SK-N-SH (cell line): ENCODE measurements around the gene SPACA7.

Experiments used
- CHD2 ChIP-seq: fragments of 150-350 bp; IDR thresholded peaks from 2 replicates; pipeline ENCODE4 v1.6.1; 2018; ENCODE audit warnings: low read length; ENCODE audit not compliant: partially characterized antibody
- EP300 ChIP-seq, 2 experiments: IDR thresholded peaks; 2 replicates each; pipeline versions ENCODE4 v1.4.0 to v1.6.1; 2012; ENCODE audit warnings: borderline replicate concordance in 1 of 2, low read depth in 1 of 2, low read length in 1 of 2
- TF ChIP-seq, protein P1 (sequence below): fragments of 200-600 bp; sonication (generic); IDR thresholded peaks from 2 replicates; pipeline ENCODE4 v1.6.1; 2017; ENCODE audit warnings: antibody characterized with exemption, mild to moderate bottlenecking, moderate library complexity

DNA sequence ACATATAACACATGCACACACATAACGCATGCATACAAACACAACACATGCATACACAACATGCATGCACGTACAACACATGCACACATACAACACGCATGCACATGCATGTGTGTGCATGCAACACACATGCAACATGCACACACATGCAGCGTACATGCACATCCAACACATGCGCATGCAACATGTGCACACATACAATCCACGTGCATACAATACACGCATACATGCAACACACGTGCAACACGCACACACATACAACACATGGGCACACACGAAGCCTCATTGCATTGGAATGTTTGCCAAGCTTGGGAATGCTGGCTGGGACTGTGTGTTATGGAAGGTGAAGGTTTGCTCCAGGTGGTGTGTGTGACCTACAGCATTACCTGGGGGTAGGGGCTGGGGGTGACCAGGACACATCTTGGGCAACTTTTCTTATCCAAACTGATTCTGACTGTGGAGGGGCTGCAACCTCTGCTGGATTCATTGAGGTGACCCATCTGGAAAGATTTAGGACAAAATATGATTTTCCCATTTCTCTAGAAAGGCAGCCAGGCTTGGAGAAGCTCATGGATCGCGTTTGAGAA, 58.9 kb downstream of the SPACA7 start:
- TF ChIP-seq, protein P1, sequence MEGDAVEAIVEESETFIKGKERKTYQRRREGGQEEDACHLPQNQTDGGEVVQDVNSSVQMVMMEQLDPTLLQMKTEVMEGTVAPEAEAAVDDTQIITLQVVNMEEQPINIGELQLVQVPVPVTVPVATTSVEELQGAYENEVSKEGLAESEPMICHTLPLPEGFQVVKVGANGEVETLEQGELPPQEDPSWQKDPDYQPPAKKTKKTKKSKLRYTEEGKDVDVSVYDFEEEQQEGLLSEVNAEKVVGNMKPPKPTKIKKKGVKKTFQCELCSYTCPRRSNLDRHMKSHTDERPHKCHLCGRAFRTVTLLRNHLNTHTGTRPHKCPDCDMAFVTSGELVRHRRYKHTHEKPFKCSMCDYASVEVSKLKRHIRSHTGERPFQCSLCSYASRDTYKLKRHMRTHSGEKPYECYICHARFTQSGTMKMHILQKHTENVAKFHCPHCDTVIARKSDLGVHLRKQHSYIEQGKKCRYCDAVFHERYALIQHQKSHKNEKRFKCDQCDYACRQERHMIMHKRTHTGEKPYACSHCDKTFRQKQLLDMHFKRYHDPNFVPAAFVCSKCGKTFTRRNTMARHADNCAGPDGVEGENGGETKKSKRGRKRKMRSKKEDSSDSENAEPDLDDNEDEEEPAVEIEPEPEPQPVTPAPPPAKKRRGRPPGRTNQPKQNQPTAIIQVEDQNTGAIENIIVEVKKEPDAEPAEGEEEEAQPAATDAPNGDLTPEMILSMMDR, result no peak
- TF ChIP-seq EP300 (IDR thresholded peaks at IDR 0.05; ENCODE audit: borderline replicate concordance in 1 of 2, low read depth in 1 of 2, low read length in 1 of 2) (no peak), CHD2 (no peak)
